Neural progenitor cell (in vitro differentiated cells): ENCODE measurements around the gene ATP10B.

Experiments used
- EZH2 ChIP-seq: fragments of 200-600 bp; sonication (generic); IDR thresholded peaks from 2 replicates; pipeline ENCODE4 v1.6.1; 2017; ENCODE audit warnings: antibody characterized with exemption, mild to moderate bottlenecking, moderate library complexity
- EZH2phosphoT487 ChIP-seq: fragments of 200-600 bp; sonication (generic); IDR thresholded peaks from 2 replicates; pipeline ENCODE4 v1.6.1; 2017; ENCODE audit warnings: antibody characterized with exemption
- TF ChIP-seq, protein P1 (sequence below): fragments of 200-600 bp; sonication (generic); IDR thresholded peaks from 2 replicates; pipeline ENCODE4 v1.5.1; 2017; ENCODE audit warnings: antibody characterized with exemption, mild to moderate bottlenecking

GRCh38 chr5:160679567-160680309 is 172.3 kb downstream of the ATP10B start:
- TF ChIP-seq, protein P1, sequence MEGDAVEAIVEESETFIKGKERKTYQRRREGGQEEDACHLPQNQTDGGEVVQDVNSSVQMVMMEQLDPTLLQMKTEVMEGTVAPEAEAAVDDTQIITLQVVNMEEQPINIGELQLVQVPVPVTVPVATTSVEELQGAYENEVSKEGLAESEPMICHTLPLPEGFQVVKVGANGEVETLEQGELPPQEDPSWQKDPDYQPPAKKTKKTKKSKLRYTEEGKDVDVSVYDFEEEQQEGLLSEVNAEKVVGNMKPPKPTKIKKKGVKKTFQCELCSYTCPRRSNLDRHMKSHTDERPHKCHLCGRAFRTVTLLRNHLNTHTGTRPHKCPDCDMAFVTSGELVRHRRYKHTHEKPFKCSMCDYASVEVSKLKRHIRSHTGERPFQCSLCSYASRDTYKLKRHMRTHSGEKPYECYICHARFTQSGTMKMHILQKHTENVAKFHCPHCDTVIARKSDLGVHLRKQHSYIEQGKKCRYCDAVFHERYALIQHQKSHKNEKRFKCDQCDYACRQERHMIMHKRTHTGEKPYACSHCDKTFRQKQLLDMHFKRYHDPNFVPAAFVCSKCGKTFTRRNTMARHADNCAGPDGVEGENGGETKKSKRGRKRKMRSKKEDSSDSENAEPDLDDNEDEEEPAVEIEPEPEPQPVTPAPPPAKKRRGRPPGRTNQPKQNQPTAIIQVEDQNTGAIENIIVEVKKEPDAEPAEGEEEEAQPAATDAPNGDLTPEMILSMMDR: no peak
- TF ChIP-seq EZH2phosphoT487: no peak
- TF ChIP-seq EZH2: no peak
